H9 (cell line): ENCODE measurements around the gene TRABD2B. TPM values are rescaled to one million over a fixed set of nuclear protein-coding genes. Genes with fewer than 3 reads are reported as not detected.

ENCODE experiments used
- DNase-seq: peaks from one replicate; pipeline ENCODE4 v3.0.0-alpha.2; 2017
- H2AFZ ChIP-seq: one replicate; pipeline ENCODE4 v1.6.1; 2013; ENCODE audit warnings: mild to moderate bottlenecking, low read length, control low read depth, moderate library complexity
- H2AK5ac ChIP-seq: 2 replicates; pipeline ENCODE4 v1.6.1; 2013; ENCODE audit warnings: low read length, control low read depth, mixed read lengths; ENCODE audit not compliant: insufficient read length
- H2BK120ac ChIP-seq: one replicate; pipeline ENCODE4 v1.6.1; 2013; ENCODE audit warnings: low read depth, mild to moderate bottlenecking, low read length, control low read depth, inconsistent platforms; ENCODE audit not compliant: poor library complexity, severe bottlenecking
- H2BK12ac ChIP-seq: 2 replicates; pipeline ENCODE4 v1.6.1; 2013; ENCODE audit warnings: low read length, control low read depth, mixed read lengths, low read depth; ENCODE audit not compliant: insufficient read length
- H2BK15ac ChIP-seq: 2 replicates; pipeline ENCODE4 v1.6.1; 2013; ENCODE audit warnings: low read depth, low read length, control low read depth
- H2BK20ac ChIP-seq: one replicate; pipeline ENCODE4 v1.6.1; 2013; ENCODE audit warnings: low read depth, mild to moderate bottlenecking, low read length, control low read depth, inconsistent platforms; ENCODE audit not compliant: poor library complexity, severe bottlenecking
- H2BK5ac ChIP-seq: 2 replicates; pipeline ENCODE4 v1.6.1; 2013; ENCODE audit warnings: low read length, control low read depth, mixed read lengths; ENCODE audit not compliant: insufficient read length
- H3K14ac ChIP-seq: 2 replicates; pipeline ENCODE4 v1.6.1; 2013; ENCODE audit warnings: low read length, control low read depth; ENCODE audit not compliant: insufficient read depth
- H3K18ac ChIP-seq: 2 replicates; pipeline ENCODE4 v1.6.1; 2013; ENCODE audit warnings: low read depth, mild to moderate bottlenecking, mixed read lengths, low read length, control low read depth; ENCODE audit not compliant: insufficient read length
- H3K23ac ChIP-seq: 2 replicates; pipeline ENCODE4 v1.6.1; 2013; ENCODE audit warnings: low read length, control low read depth, mixed read lengths, low read depth; ENCODE audit not compliant: insufficient read length
- H3K23me2 ChIP-seq: 2 replicates; pipeline ENCODE4 v1.6.1; 2013; ENCODE audit warnings: low read depth, mild to moderate bottlenecking, mixed read lengths, low read length, control low read depth; ENCODE audit not compliant: insufficient read length, poor library complexity, severe bottlenecking
- H3K27ac ChIP-seq: 2 replicates; pipeline ENCODE4 v1.5.1; 2013; ENCODE audit warnings: low read length, control low read depth, mixed read lengths, low read depth; ENCODE audit not compliant: insufficient read length
- H3K27me3 ChIP-seq: 2 replicates; pipeline ENCODE4 v1.6.1; 2013; ENCODE audit warnings: low read length, control low read depth, inconsistent platforms; ENCODE audit not compliant: insufficient read depth
- H3K4ac ChIP-seq: 2 replicates; pipeline ENCODE4 v1.6.1; 2013; ENCODE audit warnings: low read depth, mild to moderate bottlenecking, control low read depth, inconsistent platforms, low read length, moderate library complexity
- H3K4me1 ChIP-seq: 2 replicates; pipeline ENCODE4 v1.6.1; 2013; ENCODE audit warnings: low read length, control low read depth, inconsistent platforms; ENCODE audit not compliant: insufficient read depth
- H3K4me2 ChIP-seq: 2 replicates; pipeline ENCODE4 v1.6.1; 2013; ENCODE audit warnings: low read length, control low read depth, mixed read lengths; ENCODE audit not compliant: insufficient read length, insufficient read depth
- H3K56ac ChIP-seq: 2 replicates; pipeline ENCODE4 v1.6.1; 2013; ENCODE audit warnings: low read depth, mild to moderate bottlenecking, mixed read lengths, low read length, control low read depth; ENCODE audit not compliant: insufficient read length
- H3K79me1 ChIP-seq: 2 replicates; pipeline ENCODE4 v1.6.1; 2013; ENCODE audit warnings: low read depth, mild to moderate bottlenecking, moderate library complexity, low read length, control low read depth, inconsistent platforms; ENCODE audit not compliant: insufficient read depth, poor library complexity, severe bottlenecking
- H3K79me2 ChIP-seq: 2 replicates; pipeline ENCODE4 v1.6.1; 2013; ENCODE audit warnings: low read length, control low read depth, inconsistent platforms; ENCODE audit not compliant: insufficient read depth
- H3K9ac ChIP-seq: 2 replicates; pipeline ENCODE4 v1.6.1; 2013; ENCODE audit warnings: low read length, control low read depth, mixed read lengths; ENCODE audit not compliant: insufficient read length; ENCODE audit errors: extremely low read depth
- H3K9me3 ChIP-seq: one replicate; pipeline ENCODE4 v1.6.1; 2013; ENCODE audit warnings: low read depth, low read length, inconsistent platforms; ENCODE audit not compliant: control insufficient read depth
- H3T11ph ChIP-seq: one replicate; pipeline ENCODE4 v1.6.1; 2013; ENCODE audit warnings: mild to moderate bottlenecking, low read length, control low read depth, inconsistent platforms
- H4K20me1 ChIP-seq: one replicate; pipeline ENCODE4 v1.6.1; 2013; ENCODE audit not compliant: control insufficient read depth, insufficient read length, insufficient read depth
- H4K5ac ChIP-seq: 2 replicates; pipeline ENCODE4 v1.6.1; 2013; ENCODE audit warnings: low read depth, mild to moderate bottlenecking, mixed read lengths, low read length, control low read depth; ENCODE audit not compliant: insufficient read length
- H4K8ac ChIP-seq: replicated peaks from 2 replicates; pipeline ENCODE4 v1.6.1; 2013; ENCODE audit warnings: low read length, control low read depth, mixed read lengths, low read depth; ENCODE audit not compliant: insufficient read length
- H4K91ac ChIP-seq: 2 replicates; pipeline ENCODE4 v1.6.1; 2013; ENCODE audit warnings: low read depth, mild to moderate bottlenecking, moderate library complexity, mixed read lengths, low read length, control low read depth; ENCODE audit not compliant: insufficient read length
- H3K27ac Mint-ChIP-seq, 3 experiments: 2 replicates in 2 of 3; 3 replicates in 1 of 3; pipeline ENCODE4 v1.8.0; 2020 to 2021; ENCODE audit warnings: mixed read lengths in 3 of 3, mild to moderate bottlenecking in 1 of 3, moderate library complexity in 1 of 3
- H3K27me3 Mint-ChIP-seq: 2 replicates; pipeline ENCODE4 v1.8.0; 2021; ENCODE audit warnings: low read depth, mild to moderate bottlenecking, moderate library complexity, mixed read lengths
- H3K36me3 Mint-ChIP-seq, 3 experiments: 2 replicates in 2 of 3; 3 replicates in 1 of 3; pipeline ENCODE4 v1.8.0; 2020 to 2021; ENCODE audit warnings: low read depth in 3 of 3, mixed read lengths in 3 of 3; ENCODE audit not compliant: insufficient read depth in 1 of 3
- H3K4me1 Mint-ChIP-seq, 2 experiments: 2 replicates each; pipeline ENCODE4 v1.8.0; 2020; ENCODE audit warnings: mixed read lengths in 2 of 2
- H3K4me3 Mint-ChIP-seq, 2 experiments: 2 replicates in 1 of 2; 3 replicates in 1 of 2; pipeline ENCODE4 v1.8.0; 2020 to 2021; ENCODE audit warnings: mild to moderate bottlenecking in 2 of 2, mixed read lengths in 2 of 2, moderate library complexity in 1 of 2
- H3K9me3 Mint-ChIP-seq, 2 experiments: 2 replicates in 1 of 2; 3 replicates in 1 of 2; pipeline ENCODE4 v1.8.0; 2020; ENCODE audit warnings: mild to moderate bottlenecking in 2 of 2, mixed read lengths in 2 of 2, moderate library complexity in 1 of 2
- CTCF ChIP-seq: fragments of 200-600 bp; sonication (generic); conservative IDR thresholded peaks from 3 replicates; pipeline ENCODE4 v1.8.0; 2021; ENCODE audit warnings: antibody characterized with exemption, mild to moderate bottlenecking
- WGBS: extraction: QIAGEN DNeasy Blood & Tissue Kit; methylation state at CpG from one replicate; pipeline ENCODE4 v1.1.7; 2013; ENCODE audit warnings: missing lambda C conversion rate, low lambda C conversion rate, mixed read lengths; ENCODE audit not compliant: insufficient read length; ENCODE audit errors: extremely low coverage; 5-methylcytosine and 5-hydroxymethylcytosine counted together
- total RNA-seq: library from RNA; stranded (reverse); gene quantifications from 2 replicates; pipeline ENCODE4 v1.2.1, GENCODE V29; 2021

The TRABD2B gene
- total RNA-seq, 1 experiment from 2014 or later, result 2.3 TPM

GRCh38 chr1:47941609-47942239 is 55.5 kb downstream of the TRABD2B start:
- Histone ChIP-seq H4K5ac (no peak overlapping the region), H3K18ac (no peak overlapping the region), H3K27ac (no peak overlapping the region), H3K4me2 (no peak overlapping the region), H3K9me3 (no peaks in the 10 kb centered on the region), H3K56ac (no peak overlapping the region), H3K27me3 (no peaks in the 10 kb centered on the region), H4K8ac (no peak overlapping the region), H3K23ac (no peak overlapping the region), H3K23me2 (no peaks in the 10 kb centered on the region), H4K91ac (no peak overlapping the region), H2BK5ac (no peak overlapping the region), H3K4ac (no peak overlapping the region), H2BK20ac (no peak overlapping the region), H3K79me1 (no peaks in the 10 kb centered on the region), H2BK15ac (no peak overlapping the region), H3K79me2 (no peaks in the 10 kb centered on the region; the same call in 1 of the 2 replicates), H3K4me1 (no peaks in the 10 kb centered on the region), H2BK120ac (no peak overlapping the region), H3K14ac (no peak overlapping the region), H3T11ph (no peak overlapping the region), H2AFZ (no peak overlapping the region), H2AK5ac (no peak overlapping the region), H4K20me1 (no peaks in the 10 kb centered on the region), H2BK12ac (no peak overlapping the region), H3K9ac (no peak overlapping the region)
- peaks cover 7% of the 10 kb centered on the region for H3K27me3 Mint-ChIP-seq
- no peak overlapping the region for H3K4me3 Mint-ChIP-seq
- no peaks in the 10 kb centered on the region; a peak in 1 of 7 replicates for H3K36me3 Mint-ChIP-seq
- no CpG with 5 or more reads among the region's 2 CpGs for WGBS
- H3K27ac Mint-ChIP-seq, result no peak overlapping the region
- no peaks in the 10 kb centered on the region for H3K9me3 Mint-ChIP-seq
- no peak for TF ChIP-seq CTCF
- H3K4me1 Mint-ChIP-seq, result no peaks in the 10 kb centered on the region
- no peak for DNase-seq
